HEK293 (cell line): ENCODE data around the gene MRPL33.

Experiments used
- CTCF ChIA-PET: fragments of 350-600 bp; formaldehyde crosslinking; extraction: SDS; loops from one replicate; lab custom pipeline; 2021; ENCODE audit warnings: antibody characterized with exemption; lab: Yijun Ruan, JAX
- POLR2A ChIA-PET: fragments of 300-600 bp; formaldehyde crosslinking; extraction: SDS; loops from one replicate; lab custom pipeline; 2020; ENCODE audit warnings: antibody characterized with exemption, inconsistent platforms; lab: Yijun Ruan, JAX
- H3K27ac ChIP-seq: fragments of 200-500 bp; sonication (Bioruptor generic); 2 replicates; pipeline ENCODE4 v1.5.1; 2014; ENCODE audit warnings: low read depth, low read length, control low read depth, inconsistent platforms; ENCODE audit errors: extremely low read depth
- H3K36me3 ChIP-seq, 2 experiments: fragments of 200-500 bp in 1 of 2; sonication (Bioruptor generic) in 1 of 2; 1 replicate in 1 of 2; 2 replicates in 1 of 2; pipeline ENCODE4 v1.5.1; 2014 to 2017; ENCODE audit warnings: inconsistent platforms in 2 of 2, low read length in 2 of 2; ENCODE audit not compliant: control insufficient read depth in 2 of 2, insufficient read depth in 1 of 2
- H3K4me1 ChIP-seq: fragments of 200-500 bp; sonication (Bioruptor generic); 2 replicates; pipeline ENCODE4 v1.5.1; 2014; ENCODE audit warnings: mild to moderate bottlenecking, low read length, inconsistent platforms; ENCODE audit not compliant: control insufficient read depth, insufficient read depth
- H3K4me3 ChIP-seq: 2 replicates; pipeline ENCODE4 v1.5.1; 2011; ENCODE audit warnings: low read depth, mild to moderate bottlenecking, control low read depth, low read length, moderate library complexity
- H3K9me3 ChIP-seq: fragments of 200-500 bp; sonication (Bioruptor generic); 2 replicates; pipeline ENCODE4 v1.5.1; 2014; ENCODE audit warnings: low read depth, low read length, inconsistent platforms; ENCODE audit not compliant: control insufficient read depth, insufficient read depth
- FEZF1 ChIP-seq: fragments of 450-650 bp; formaldehyde crosslinking; IDR thresholded peaks from 2 replicates; pipeline ENCODE4 v1.5.1; 2016; ENCODE audit warnings: missing biosample characterization, missing genetic modification characterization
- GFI1B ChIP-seq: fragments of 450-650 bp; formaldehyde crosslinking; IDR thresholded peaks from 2 replicates; pipeline ENCODE4 v1.5.1; 2016; ENCODE audit warnings: missing biosample characterization, missing genetic modification characterization
- SETDB1 ChIP-seq: IDR thresholded peaks from one replicate; pipeline ENCODE4 v1.6.1; 2017; ENCODE audit warnings: mild to moderate bottlenecking, low read length, moderate library complexity, mixed read lengths; ENCODE audit not compliant: insufficient read length
- SP3 ChIP-seq: fragments of 450-650 bp; formaldehyde crosslinking; IDR thresholded peaks from 2 replicates; pipeline ENCODE4 v1.5.1; 2016; ENCODE audit warnings: missing biosample characterization, missing genetic modification characterization
- YY1 ChIP-seq: fragments of 450-650 bp; formaldehyde crosslinking; IDR thresholded peaks from 2 replicates; pipeline ENCODE4 v1.5.1; 2018; ENCODE audit warnings: missing biosample characterization, missing genetic modification characterization
- YY2 ChIP-seq: fragments of 450-650 bp; formaldehyde crosslinking; IDR thresholded peaks from 2 replicates; pipeline ENCODE4 v1.5.1; 2016; ENCODE audit warnings: missing biosample characterization, missing genetic modification characterization
- ZFHX2 ChIP-seq: fragments of 450-650 bp; formaldehyde crosslinking; conservative IDR thresholded peaks from 2 replicates; pipeline ENCODE4 v1.5.1; 2016; ENCODE audit warnings: missing biosample characterization, missing genetic modification characterization
- ZNF121 ChIP-seq: fragments of 450-650 bp; formaldehyde crosslinking; IDR thresholded peaks from 2 replicates; pipeline ENCODE4 v1.5.1; 2016; ENCODE audit warnings: missing biosample characterization, missing genetic modification characterization
- ZNF140 ChIP-seq: fragments of 450-650 bp; formaldehyde crosslinking; IDR thresholded peaks from 2 replicates; pipeline ENCODE4 v1.5.1; 2016; ENCODE audit warnings: missing biosample characterization, missing genetic modification characterization
- ZNF223 ChIP-seq: fragments of 450-650 bp; formaldehyde crosslinking; IDR thresholded peaks from 2 replicates; pipeline ENCODE4 v1.5.1; 2016; ENCODE audit warnings: missing biosample characterization, missing genetic modification characterization
- ZNF311 ChIP-seq: fragments of 450-650 bp; formaldehyde crosslinking; IDR thresholded peaks from 2 replicates; pipeline ENCODE4 v1.5.1; 2017; ENCODE audit warnings: missing biosample characterization, missing genetic modification characterization, borderline replicate concordance
- ZNF324 ChIP-seq: fragments of 450-650 bp; formaldehyde crosslinking; IDR thresholded peaks from 2 replicates; pipeline ENCODE4 v1.5.1; 2016; ENCODE audit warnings: missing biosample characterization, missing genetic modification characterization
- ZNF341 ChIP-seq: fragments of 450-650 bp; formaldehyde crosslinking; IDR thresholded peaks from 2 replicates; pipeline ENCODE4; 2016; ENCODE audit warnings: low read depth, missing biosample characterization, missing genetic modification characterization
- ZNF391 ChIP-seq: fragments of 450-650 bp; formaldehyde crosslinking; IDR thresholded peaks from 2 replicates; pipeline ENCODE4 v1.5.1; 2016; ENCODE audit warnings: low read depth, missing biosample characterization, missing genetic modification characterization, borderline replicate concordance
- ZNF473 ChIP-seq: fragments of 450-650 bp; formaldehyde crosslinking; IDR thresholded peaks from 2 replicates; pipeline ENCODE4 v1.5.1; 2017; ENCODE audit warnings: missing biosample characterization, missing genetic modification characterization
- ZNF658 ChIP-seq: fragments of 450-650 bp; formaldehyde crosslinking; IDR thresholded peaks from 2 replicates; pipeline ENCODE4; 2016; ENCODE audit warnings: missing biosample characterization, missing genetic modification characterization
- ZNF664 ChIP-seq: fragments of 450-650 bp; formaldehyde crosslinking; IDR thresholded peaks from 2 replicates; pipeline ENCODE4 v1.5.1; 2016; ENCODE audit warnings: missing biosample characterization, missing genetic modification characterization
- ZNF747 ChIP-seq: fragments of 450-650 bp; formaldehyde crosslinking; IDR thresholded peaks from 2 replicates; pipeline ENCODE4 v1.5.1; 2016; ENCODE audit warnings: missing biosample characterization, missing genetic modification characterization
- ZNF830 ChIP-seq: fragments of 450-650 bp; IDR thresholded peaks from 2 replicates; pipeline ENCODE4 v1.5.0; 2018; ENCODE audit warnings: missing biosample characterization, missing genetic modification characterization, low read depth, mild to moderate bottlenecking, moderate library complexity
- ZSCAN30 ChIP-seq: fragments of 450-650 bp; IDR thresholded peaks from 2 replicates; pipeline ENCODE4 v1.5.1; 2018; ENCODE audit warnings: missing biosample characterization, mild to moderate bottlenecking, missing genetic modification characterization, moderate library complexity
- TF ChIP-seq, protein P1 (sequence below): fragments of 450-650 bp; formaldehyde crosslinking; IDR thresholded peaks from 2 replicates; pipeline ENCODE4 v1.5.1; 2016; ENCODE audit warnings: missing biosample characterization, missing genetic modification characterization
- TF ChIP-seq, protein P2 (sequence below): fragments of 450-650 bp; formaldehyde crosslinking; conservative IDR thresholded peaks from 2 replicates; pipeline ENCODE4 v1.5.1; 2016; ENCODE audit warnings: low read depth, missing biosample characterization, missing genetic modification characterization
- TF ChIP-seq, protein P3 (sequence below): fragments of 450-650 bp; formaldehyde crosslinking; IDR thresholded peaks from 2 replicates; pipeline ENCODE4 v1.5.1; 2016; ENCODE audit warnings: missing biosample characterization, missing genetic modification characterization

Gene MRPL33

DNA sequence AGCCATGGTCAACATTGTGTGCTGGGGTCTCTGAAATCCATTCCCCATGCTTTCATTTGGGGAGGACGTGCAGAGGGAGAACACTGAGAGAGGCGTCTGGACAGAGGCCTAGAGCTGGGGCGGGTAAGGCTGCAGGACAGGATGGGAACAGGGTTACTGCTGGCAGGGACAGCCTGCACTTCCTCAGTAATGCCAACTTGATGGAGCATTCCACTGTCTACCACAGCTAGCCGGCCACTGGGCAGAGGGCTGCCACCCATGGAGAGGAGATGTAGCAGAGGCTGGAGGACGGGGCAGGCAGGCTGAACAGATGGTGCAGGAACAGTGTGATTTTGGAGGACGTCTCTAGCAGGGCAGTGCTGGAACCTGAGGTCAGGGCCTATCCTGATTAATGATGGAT lies 29.3 kb downstream of the MRPL33 start:
- CTCF ChIA-PET = interaction anchor here (1.3 kb wide), 1 partner anchor 28 kb away, joined by 4 read pairs; no protein-coding TSS in a partner anchor
- TF ChIP-seq GFI1B (tag by site-specific recombination) (no peak), ZNF473 (tag by site-specific recombination) (no peak), ZNF140 (tag by site-specific recombination) (no peak), ZNF121 (no peak)
- Histone ChIP-seq H3K36me3 (no peaks in the 10 kb centered on the region), H3K9me3 (no peaks in the 10 kb centered on the region), H3K4me3 (no peak overlapping the region), H3K27ac (no peak overlapping the region), H3K4me1 (no peaks in the 10 kb centered on the region)
- POLR2A ChIA-PET = no interaction called here

DNA sequence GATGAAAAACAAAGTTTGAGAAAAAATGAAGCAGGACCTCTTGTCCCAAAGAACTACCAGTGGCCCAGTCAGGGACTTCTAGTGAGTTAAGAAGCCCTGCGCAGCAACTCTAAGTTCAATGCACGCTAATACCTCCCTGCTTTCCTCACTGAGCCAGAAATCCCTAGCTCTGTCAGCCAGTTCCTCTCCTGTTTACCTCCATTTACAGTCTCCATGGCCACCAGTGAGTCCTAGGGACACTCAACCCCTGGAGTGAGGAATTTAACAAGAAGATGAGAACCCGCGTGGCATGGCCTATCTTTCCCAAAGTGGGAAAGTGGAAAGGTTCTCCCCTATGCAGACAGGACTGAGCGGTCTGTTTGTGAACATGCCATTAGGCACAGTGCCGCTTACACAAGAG lies 31.0 kb downstream of the MRPL33 start:
- TF ChIP-seq ZFHX2 (tag by site-specific recombination) (no peak), ZNF341 (no peak), ZNF747 (tag by site-specific recombination) (no peak), ZSCAN30 (tag by site-specific recombination) (no peak), ZNF658 (tag by site-specific recombination) (no peak), YY2 (no peak), SETDB1 (no peak), SP3 (tag by site-specific recombination) (no peak)
- TF ChIP-seq, protein P1, sequence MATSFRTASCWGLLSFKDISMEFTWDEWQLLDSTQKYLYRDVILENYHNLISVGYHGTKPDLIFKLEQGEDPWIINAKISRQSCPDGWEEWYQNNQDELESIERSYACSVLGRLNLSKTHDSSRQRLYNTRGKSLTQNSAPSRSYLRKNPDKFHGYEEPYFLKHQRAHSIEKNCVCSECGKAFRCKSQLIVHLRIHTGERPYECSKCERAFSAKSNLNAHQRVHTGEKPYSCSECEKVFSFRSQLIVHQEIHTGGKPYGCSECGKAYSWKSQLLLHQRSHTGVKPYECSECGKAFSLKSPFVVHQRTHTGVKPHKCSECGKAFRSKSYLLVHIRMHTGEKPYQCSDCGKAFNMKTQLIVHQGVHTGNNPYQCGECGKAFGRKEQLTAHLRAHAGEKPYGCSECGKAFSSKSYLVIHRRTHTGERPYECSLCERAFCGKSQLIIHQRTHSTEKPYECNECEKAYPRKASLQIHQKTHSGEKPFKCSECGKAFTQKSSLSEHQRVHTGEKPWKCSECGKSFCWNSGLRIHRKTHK (tag by site-specific recombination) = no peak
- TF ChIP-seq, all 188 proteins: peak for 0
- POLR2A ChIA-PET = no interaction called here

DNA sequence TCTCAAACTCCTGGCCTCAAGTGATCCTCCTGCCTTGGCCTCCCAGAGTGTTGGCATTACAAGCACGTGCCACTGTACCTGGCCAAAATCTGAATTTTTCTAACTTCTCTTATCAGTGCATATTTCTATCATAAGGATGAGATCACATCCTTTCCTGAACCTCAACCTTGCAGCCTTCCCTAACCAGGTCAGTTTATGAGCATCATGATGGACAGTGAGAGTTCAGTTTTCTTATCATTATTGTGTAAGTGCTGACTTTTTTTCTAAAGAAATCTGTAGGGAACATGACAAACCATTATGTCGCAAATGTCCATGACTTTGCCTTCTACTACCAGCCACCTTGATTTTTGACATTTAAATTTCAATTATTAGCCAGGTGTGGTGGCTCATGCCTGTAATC lies 31.5 kb downstream of the MRPL33 start:
- Histone ChIP-seq H3K36me3 (no peaks in the 10 kb centered on the region), H3K4me1 (no peaks in the 10 kb centered on the region), H3K9me3 (no peaks in the 10 kb centered on the region), H3K27ac (no peak overlapping the region), H3K4me3 (no peak overlapping the region)
- POLR2A ChIA-PET = no interaction called here
- CTCF ChIA-PET = no interaction called here
- TF ChIP-seq ZNF830 = no peak
- no peak for TF ChIP-seq YY1
- no peak for TF ChIP-seq ZNF324 (tag by site-specific recombination)
- TF ChIP-seq, protein P2, sequence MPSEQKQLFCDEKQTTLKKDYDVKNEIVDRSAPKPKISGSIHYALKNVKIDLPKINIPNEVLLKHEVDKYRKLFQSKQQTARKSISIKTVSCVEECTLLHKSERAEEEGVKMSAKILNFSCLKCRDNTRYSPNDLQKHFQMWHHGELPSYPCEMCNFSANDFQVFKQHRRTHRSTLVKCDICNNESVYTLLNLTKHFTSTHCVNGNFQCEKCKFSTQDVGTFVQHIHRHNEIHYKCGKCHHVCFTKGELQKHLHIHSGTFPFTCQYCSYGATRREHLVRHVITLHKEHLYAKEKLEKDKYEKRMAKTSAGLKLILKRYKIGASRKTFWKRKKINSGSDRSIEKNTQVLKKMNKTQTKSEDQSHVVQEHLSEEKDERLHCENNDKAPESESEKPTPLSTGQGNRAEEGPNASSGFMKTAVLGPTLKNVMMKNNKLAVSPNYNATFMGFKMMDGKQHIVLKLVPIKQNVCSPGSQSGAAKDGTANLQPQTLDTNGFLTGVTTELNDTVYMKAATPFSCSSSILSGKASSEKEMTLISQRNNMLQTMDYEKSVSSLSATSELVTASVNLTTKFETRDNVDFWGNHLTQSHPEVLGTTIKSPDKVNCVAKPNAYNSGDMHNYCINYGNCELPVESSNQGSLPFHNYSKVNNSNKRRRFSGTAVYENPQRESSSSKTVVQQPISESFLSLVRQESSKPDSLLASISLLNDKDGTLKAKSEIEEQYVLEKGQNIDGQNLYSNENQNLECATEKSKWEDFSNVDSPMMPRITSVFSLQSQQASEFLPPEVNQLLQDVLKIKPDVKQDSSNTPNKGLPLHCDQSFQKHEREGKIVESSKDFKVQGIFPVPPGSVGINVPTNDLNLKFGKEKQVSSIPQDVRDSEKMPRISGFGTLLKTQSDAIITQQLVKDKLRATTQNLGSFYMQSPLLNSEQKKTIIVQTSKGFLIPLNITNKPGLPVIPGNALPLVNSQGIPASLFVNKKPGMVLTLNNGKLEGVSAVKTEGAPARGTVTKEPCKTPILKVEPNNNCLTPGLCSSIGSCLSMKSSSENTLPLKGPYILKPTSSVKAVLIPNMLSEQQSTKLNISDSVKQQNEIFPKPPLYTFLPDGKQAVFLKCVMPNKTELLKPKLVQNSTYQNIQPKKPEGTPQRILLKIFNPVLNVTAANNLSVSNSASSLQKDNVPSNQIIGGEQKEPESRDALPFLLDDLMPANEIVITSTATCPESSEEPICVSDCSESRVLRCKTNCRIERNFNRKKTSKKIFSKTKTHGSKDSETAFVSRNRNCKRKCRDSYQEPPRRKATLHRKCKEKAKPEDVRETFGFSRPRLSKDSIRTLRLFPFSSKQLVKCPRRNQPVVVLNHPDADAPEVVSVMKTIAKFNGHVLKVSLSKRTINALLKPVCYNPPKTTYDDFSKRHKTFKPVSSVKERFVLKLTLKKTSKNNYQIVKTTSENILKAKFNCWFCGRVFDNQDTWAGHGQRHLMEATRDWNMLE (tag by site-specific recombination) = no peak
- TF ChIP-seq ZNF391 (tag by site-specific recombination) = no peak
- TF ChIP-seq ZNF311 (tag by site-specific recombination) = no peak
- TF ChIP-seq FEZF1 (tag by site-specific recombination) = no peak
- no peak for TF ChIP-seq ZNF664 (tag by site-specific recombination)
- no peak for TF ChIP-seq ZNF223 (tag by site-specific recombination)
- TF ChIP-seq, protein P3, sequence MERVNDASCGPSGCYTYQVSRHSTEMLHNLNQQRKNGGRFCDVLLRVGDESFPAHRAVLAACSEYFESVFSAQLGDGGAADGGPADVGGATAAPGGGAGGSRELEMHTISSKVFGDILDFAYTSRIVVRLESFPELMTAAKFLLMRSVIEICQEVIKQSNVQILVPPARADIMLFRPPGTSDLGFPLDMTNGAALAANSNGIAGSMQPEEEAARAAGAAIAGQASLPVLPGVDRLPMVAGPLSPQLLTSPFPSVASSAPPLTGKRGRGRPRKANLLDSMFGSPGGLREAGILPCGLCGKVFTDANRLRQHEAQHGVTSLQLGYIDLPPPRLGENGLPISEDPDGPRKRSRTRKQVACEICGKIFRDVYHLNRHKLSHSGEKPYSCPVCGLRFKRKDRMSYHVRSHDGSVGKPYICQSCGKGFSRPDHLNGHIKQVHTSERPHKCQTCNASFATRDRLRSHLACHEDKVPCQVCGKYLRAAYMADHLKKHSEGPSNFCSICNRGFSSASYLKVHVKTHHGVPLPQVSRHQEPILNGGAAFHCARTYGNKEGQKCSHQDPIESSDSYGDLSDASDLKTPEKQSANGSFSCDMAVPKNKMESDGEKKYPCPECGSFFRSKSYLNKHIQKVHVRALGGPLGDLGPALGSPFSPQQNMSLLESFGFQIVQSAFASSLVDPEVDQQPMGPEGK (tag by site-specific recombination) = no peak

More for the DNA sequence above, 31.0 kb downstream of the MRPL33 start:
- CTCF ChIA-PET = interaction anchor here (1.0 kb wide), 1 partner anchor 98 kb away, joined by 4 read pairs; no protein-coding TSS in a partner anchor
- no peaks in the 10 kb centered on the region for H3K36me3 ChIP-seq
- H3K4me1 ChIP-seq = no peaks in the 10 kb centered on the region
- H3K27ac ChIP-seq = no peak overlapping the region
- H3K9me3 ChIP-seq = no peaks in the 10 kb centered on the region
- H3K4me3 ChIP-seq = no peak overlapping the region
